GM12892 (cell line): ENCODE data around the gene SH3BP4.

Experiments
- POLR2A ChIP-seq: IDR thresholded peaks from 2 replicates; pipeline ENCODE4 v1.6.1; 2011; ENCODE audit warnings: low read depth, low read length, control low read depth
- TAF1 ChIP-seq: IDR thresholded peaks from 2 replicates; pipeline ENCODE4 v1.6.1; 2011; ENCODE audit warnings: low read depth, mild to moderate bottlenecking, control low read depth, low read length, borderline replicate concordance

GRCh38 chr2:234939576-234939975 is 12.2 kb upstream of the SH3BP4 start:
- no peak for TF ChIP-seq POLR2A
- TF ChIP-seq TAF1 = no peak
